Measurements from ENCODE around the gene ZNF575.

- TF ChIP-seq, protein P1, sequence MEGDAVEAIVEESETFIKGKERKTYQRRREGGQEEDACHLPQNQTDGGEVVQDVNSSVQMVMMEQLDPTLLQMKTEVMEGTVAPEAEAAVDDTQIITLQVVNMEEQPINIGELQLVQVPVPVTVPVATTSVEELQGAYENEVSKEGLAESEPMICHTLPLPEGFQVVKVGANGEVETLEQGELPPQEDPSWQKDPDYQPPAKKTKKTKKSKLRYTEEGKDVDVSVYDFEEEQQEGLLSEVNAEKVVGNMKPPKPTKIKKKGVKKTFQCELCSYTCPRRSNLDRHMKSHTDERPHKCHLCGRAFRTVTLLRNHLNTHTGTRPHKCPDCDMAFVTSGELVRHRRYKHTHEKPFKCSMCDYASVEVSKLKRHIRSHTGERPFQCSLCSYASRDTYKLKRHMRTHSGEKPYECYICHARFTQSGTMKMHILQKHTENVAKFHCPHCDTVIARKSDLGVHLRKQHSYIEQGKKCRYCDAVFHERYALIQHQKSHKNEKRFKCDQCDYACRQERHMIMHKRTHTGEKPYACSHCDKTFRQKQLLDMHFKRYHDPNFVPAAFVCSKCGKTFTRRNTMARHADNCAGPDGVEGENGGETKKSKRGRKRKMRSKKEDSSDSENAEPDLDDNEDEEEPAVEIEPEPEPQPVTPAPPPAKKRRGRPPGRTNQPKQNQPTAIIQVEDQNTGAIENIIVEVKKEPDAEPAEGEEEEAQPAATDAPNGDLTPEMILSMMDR (IDR thresholded peaks at IDR 0.05 in 4 of 5, conservative IDR thresholded peaks at IDR 0.05 in 1 of 5), result no peak
- no peak for TF ChIP-seq POLR2A (IDR thresholded peaks at IDR 0.05)
Measured at GRCh38 chr19:43496960-43497359, 36.0 kb upstream of the ZNF575 start.
